Type B pancreatic cell (in vitro differentiated cells): ENCODE data around the gene DHRS7B. TPM values are rescaled to one million over a fixed set of nuclear protein-coding genes. Genes with fewer than 3 reads are reported as not detected.

ENCODE experiments used
- DNase-seq: peaks from one replicate; pipeline ENCODE4 v3.0.0; 2021; ENCODE audit warnings: mixed read lengths; ENCODE audit not compliant: unreplicated experiment; ENCODE audit errors: extremely low spot score
- H3K27ac Mint-ChIP-seq: 2 replicates; pipeline ENCODE4 v1.8.0; 2021; ENCODE audit warnings: mild to moderate bottlenecking, mixed read lengths
- H3K27me3 Mint-ChIP-seq: 2 replicates; pipeline ENCODE4 v1.8.0; 2021; ENCODE audit warnings: mixed read lengths
- H3K36me3 Mint-ChIP-seq: 2 replicates; pipeline ENCODE4 v1.8.0; 2021; ENCODE audit warnings: mixed read lengths
- H3K4me1 Mint-ChIP-seq: one replicate; pipeline ENCODE4 v1.8.0; 2021; ENCODE audit warnings: mixed read lengths; ENCODE audit not compliant: unreplicated experiment
- H3K4me3 Mint-ChIP-seq: 2 replicates; pipeline ENCODE4 v1.8.0; 2021; ENCODE audit warnings: mild to moderate bottlenecking, mixed read lengths
- H3K9me3 Mint-ChIP-seq: 2 replicates; pipeline ENCODE4 v1.8.0; 2021; ENCODE audit warnings: mixed read lengths
- total RNA-seq: library from RNA; stranded (reverse); gene quantifications from 2 replicates; pipeline ENCODE4 v1.2.1, GENCODE V29; 2021; ENCODE audit warnings: low replicate concordance
- TF ChIP-seq, protein P1 (sequence below): fragments of 200-600 bp; sonication (generic); conservative IDR thresholded peaks from 2 replicates; pipeline ENCODE4 v1.5.0; 2021; ENCODE audit warnings: antibody characterized with exemption, mild to moderate bottlenecking

DHRS7B gene
- total RNA-seq, 1 donor from 2014 or later: 17.5 TPM

DNA sequence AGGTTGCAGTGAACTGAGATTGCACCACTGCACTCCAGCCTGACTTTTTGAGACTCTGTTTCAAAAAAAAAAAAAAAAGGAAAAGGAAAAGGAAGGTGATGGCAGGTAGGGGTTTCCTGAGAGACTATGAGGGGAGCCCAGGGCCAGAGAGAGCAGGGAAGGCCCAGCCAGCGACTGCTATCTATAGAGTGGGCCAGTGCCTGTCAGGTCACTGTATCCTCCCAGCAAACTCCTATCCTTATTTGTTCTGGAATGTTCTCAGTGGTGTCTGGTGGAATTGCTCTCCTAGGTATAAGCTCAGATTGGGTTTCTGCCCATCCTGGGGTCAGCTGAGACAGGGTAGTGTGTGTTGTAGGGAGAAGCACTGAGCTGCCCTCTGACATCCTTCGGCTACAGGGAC, 102.1 kb downstream of the DHRS7B start:
- Mint-ChIP-seq H3K27ac (no peak overlapping the region), H3K4me1 (no peaks in the 10 kb centered on the region), H3K9me3 (no peaks in the 10 kb centered on the region), H3K4me3 (no peak overlapping the region), H3K27me3 (no peaks in the 10 kb centered on the region), H3K36me3 (no peaks in the 10 kb centered on the region)
- TF ChIP-seq, protein P1, sequence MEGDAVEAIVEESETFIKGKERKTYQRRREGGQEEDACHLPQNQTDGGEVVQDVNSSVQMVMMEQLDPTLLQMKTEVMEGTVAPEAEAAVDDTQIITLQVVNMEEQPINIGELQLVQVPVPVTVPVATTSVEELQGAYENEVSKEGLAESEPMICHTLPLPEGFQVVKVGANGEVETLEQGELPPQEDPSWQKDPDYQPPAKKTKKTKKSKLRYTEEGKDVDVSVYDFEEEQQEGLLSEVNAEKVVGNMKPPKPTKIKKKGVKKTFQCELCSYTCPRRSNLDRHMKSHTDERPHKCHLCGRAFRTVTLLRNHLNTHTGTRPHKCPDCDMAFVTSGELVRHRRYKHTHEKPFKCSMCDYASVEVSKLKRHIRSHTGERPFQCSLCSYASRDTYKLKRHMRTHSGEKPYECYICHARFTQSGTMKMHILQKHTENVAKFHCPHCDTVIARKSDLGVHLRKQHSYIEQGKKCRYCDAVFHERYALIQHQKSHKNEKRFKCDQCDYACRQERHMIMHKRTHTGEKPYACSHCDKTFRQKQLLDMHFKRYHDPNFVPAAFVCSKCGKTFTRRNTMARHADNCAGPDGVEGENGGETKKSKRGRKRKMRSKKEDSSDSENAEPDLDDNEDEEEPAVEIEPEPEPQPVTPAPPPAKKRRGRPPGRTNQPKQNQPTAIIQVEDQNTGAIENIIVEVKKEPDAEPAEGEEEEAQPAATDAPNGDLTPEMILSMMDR: no peak
- DNase-seq: no peak

DNA sequence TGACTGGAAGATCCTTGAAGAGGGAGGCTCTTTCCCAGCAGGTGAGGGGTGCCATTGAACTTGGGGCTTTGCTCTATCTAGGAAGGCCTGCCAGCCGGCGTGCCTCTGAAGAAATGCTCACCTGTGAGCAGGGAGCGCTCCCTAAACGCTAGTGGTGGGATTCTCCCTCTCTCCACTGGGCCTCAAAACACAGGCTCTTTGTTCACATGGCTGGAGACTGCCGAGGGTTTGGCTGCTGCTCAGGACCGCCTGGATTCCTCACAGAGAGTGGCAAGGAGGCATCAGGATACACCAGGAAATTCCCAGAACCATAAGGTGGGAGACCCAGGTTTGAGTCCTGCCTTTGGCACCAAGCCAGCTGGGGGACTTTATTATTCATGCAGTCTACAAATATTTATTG, 104.8 kb downstream of the DHRS7B start:
- TF ChIP-seq, protein P1: no peak
- Mint-ChIP-seq H3K27ac (no peak overlapping the region), H3K9me3 (no peaks in the 10 kb centered on the region), H3K27me3 (no peaks in the 10 kb centered on the region), H3K4me1 (no peaks in the 10 kb centered on the region), H3K4me3 (no peak overlapping the region), H3K36me3 (no peaks in the 10 kb centered on the region)
- DNase-seq: no peak

GRCh38 chr17:21232033-21232749, 105.4 kb downstream of the DHRS7B start:
- no peak overlapping the region for H3K4me3 Mint-ChIP-seq
- no peak for DNase-seq
- no peaks in the 10 kb centered on the region for H3K27me3 Mint-ChIP-seq
- TF ChIP-seq, protein P1: no peak
- H3K27ac Mint-ChIP-seq: no peak overlapping the region
- H3K36me3 Mint-ChIP-seq: no peaks in the 10 kb centered on the region
- no peaks in the 10 kb centered on the region for H3K9me3 Mint-ChIP-seq
- H3K4me1 Mint-ChIP-seq: no peaks in the 10 kb centered on the region

GRCh38 chr17:21233581-21234347, 107.0 kb downstream of the DHRS7B start:
- DNase-seq: no peak
- TF ChIP-seq, protein P1: no peak
- Mint-ChIP-seq H3K36me3 (no peaks in the 10 kb centered on the region), H3K4me1 (no peaks in the 10 kb centered on the region), H3K27me3 (no peaks in the 10 kb centered on the region), H3K4me3 (no peak overlapping the region), H3K9me3 (peaks cover 4% of the 10 kb centered on the region), H3K27ac (no peak overlapping the region)

DNA sequence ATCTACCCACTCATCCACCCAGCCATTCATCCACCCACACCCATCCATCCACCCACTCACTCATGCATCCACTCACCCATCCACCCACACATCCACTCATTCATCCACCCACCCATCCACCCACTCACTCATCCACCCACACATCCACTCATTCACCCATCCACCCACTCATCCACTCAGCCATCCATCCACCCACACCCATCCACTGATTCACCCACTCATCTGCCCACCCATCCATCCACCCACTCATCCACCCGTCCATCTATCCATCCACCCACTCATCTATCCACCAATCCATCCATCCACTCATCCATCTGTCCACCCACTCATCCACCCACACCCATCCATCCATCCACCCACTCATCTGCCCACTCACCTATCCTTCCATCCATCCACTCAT, 109.2 kb downstream of the DHRS7B start:
- H3K4me1 Mint-ChIP-seq: peaks cover 10% of the 10 kb centered on the region
- peaks cover 4% of the 10 kb centered on the region for H3K9me3 Mint-ChIP-seq
- H3K27ac Mint-ChIP-seq: no peak overlapping the region
- no peaks in the 10 kb centered on the region for H3K36me3 Mint-ChIP-seq
- TF ChIP-seq, protein P1: no peak
- H3K4me3 Mint-ChIP-seq: no peak overlapping the region
- DNase-seq: no peak
- no peaks in the 10 kb centered on the region for H3K27me3 Mint-ChIP-seq
